HG03097 (cell line): ENCODE results near the gene USP12.
"Not testable (repeated sequence)": the region's sequence is repeated elsewhere in the genome, so short reads cannot be mapped to it uniquely, and the experiment has no call there.

ENCODE experiments used
- ATAC-seq: cut with Tn5 transposase; IDR thresholded peaks from one replicate; pipeline ENCODE4 v1.9.1; 2021; ENCODE audit not compliant: unreplicated experiment, low FRiP score

Gene USP12

DNA sequence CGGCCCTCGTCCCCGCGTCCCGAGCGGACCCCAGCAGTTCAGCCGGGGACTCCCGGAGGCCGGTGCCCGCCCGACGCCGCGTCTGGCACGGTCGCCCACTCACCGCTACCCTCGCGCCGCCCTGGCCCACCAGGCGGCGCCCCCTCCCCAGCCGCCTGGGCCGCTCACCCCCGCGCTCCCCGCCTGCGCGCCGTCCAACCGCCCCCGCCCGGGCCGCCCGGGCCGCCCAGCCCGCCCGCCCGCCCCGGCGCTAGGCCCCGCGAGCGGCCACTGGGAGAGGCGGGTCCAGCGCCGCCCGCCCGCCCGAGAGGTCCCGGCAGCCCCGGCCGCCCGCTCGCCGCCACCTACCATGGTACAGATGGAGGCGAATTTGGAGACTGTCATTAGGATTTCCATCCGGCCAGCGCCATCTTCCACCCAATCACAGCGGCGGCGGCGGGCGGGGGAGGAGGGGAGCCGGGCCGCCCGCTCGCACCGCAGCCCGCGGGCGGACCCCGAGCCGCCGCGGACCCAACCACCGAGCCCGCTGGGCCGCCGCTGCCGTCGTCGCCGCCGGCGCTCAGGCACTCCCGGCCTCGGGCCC, at the start of gene USP12:
Gene USP12 (minus strand): TSS at position 568 of the 583 bp plus-strand sequence. CDS start 172 bp downstream, at position 396.
- ATAC-seq, result no peak

DNA sequence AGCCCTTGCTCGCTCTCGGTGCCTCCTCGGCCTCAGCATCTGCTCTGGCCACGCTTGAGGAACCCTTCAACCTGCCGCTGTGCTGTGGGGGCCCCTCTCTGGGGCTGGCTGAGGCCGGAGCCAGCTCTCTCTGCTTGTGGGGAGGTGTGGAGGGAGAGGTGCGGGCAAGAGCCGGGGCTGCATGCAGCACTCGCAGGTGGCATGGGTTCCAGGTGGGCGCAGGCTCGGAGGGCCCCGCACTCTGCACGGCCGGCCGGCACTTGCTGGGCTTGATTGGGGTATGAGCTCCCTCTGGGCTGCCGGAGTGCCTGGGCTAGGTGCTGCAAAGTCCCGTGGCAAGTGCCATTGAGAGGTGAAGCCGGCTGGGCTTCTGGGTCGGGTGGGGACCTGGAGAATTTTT, 48.0 kb upstream of the USP12 start:
- ATAC-seq, result no peak

- not testable (repeated sequence) for ATAC-seq
Observed at GRCh38 chr13:27218861-27219260, 47.2 kb upstream of the USP12 start.

GRCh38 chr13:27217791-27218190, 46.2 kb upstream of the USP12 start:
- ATAC-seq, result not testable (repeated sequence)

GRCh38 chr13:27213386-27213785, 41.8 kb upstream of the USP12 start:
- ATAC-seq, result not testable (repeated sequence)

DNA sequence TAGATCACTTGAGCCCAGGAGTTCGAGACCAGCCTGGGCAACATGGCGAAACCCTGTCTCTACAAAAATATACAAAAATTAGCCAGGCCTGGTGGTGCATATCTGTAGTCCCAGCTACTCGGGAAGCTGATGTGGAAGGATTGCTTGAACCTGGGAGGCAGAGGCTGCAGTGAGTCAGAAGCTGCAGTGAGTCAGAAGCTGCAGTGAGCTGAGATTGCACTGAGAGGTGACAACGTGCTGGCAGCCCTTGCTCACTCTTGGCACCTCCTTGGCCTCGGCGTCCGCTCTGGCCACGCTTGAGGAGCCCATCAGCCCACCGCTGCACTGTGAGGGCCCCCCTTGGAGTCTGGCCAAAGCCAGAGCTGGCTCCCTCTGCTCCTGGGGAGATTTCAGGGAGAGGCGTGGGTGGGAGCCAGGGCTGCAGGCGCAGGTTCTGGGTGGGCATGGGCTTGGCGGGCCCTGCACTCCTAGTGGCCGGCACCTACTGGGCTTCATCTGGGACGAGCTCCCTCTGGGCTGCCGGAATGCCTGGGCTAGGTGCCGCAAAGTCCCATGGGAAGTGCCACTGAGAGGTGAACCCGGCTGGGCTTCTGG, 40.3 kb upstream of the USP12 start:
- ATAC-seq, result no peak

DNA sequence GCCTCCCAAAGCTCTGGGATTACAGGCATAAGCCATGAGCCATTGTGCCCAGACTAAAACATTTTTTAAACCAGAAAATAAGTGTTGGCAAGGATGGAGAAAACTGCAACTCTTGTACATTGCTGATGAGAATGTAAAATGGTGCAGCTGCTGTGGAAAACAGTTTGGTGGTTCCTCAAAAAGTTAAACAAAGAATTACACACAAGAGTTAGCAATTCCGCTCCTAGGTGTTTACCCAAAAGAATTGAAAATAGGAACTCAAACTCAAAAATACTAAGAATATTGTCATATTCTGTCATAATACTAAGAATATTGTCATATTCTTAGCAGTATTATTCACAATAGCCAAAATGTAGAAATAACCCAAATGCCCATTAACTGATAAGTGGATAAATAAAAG, 39.7 kb upstream of the USP12 start:
- ATAC-seq, result no peak

GRCh38 chr13:27208514-27208913, 36.9 kb upstream of the USP12 start:
- no peak for ATAC-seq

DNA sequence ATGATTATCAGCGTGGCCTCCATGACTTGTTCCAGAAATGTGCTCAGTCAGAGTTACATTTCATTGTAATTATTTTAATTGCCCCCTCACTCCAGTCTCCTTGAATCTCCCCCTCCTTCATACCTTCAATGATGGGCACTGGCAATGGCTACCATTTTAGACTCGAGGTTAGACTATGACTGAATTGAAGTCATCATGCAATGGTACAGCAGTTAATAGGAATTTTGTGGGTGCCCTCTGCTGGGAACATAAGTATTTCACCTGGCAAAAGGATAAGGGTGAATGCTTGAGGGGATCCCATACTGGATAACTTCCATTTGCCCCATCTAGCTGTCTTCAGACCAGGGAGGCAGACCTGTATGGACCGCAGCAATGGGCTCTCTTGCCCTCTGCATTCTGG, 32.2 kb upstream of the USP12 start:
- no peak for ATAC-seq

DNA sequence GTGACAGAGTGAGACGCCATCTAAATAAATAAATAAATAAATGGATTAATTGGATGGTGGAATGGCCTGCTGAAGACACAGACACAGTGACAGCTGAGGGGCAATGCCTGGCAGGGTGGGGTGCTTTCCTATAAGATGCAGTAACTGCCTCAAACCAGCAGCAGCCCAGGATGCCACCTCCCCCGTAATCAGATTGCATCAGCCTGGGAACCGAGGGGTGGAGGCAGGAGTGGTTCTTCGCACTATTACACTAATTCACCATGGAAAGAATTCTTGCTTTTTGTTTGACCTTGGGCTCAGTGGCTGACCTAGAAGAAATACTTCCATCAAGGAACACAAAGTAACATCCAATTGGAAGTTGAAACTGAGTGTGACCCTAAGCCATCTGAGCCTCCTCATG, 31.6 kb upstream of the USP12 start:
- no peak for ATAC-seq

DNA sequence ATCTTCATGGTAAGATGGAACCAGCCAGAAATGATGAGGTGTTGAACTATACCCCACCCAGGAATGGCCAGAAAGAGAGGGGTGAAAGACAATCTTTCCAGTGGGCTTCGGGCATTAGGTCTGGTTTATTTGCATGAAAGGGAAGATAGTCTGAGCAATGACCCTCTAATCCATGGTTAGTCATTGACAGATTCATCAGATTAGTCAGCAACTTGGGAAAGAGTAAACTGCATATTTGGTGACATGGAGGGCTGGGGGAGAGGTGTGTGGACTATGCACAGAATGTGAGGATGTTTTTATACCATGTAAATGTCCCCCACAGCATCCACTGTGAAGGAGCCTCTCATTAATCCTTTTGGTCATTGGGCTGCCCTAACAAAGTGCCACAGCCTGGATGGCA, 30.1 kb upstream of the USP12 start:
- ATAC-seq, result no peak

DNA sequence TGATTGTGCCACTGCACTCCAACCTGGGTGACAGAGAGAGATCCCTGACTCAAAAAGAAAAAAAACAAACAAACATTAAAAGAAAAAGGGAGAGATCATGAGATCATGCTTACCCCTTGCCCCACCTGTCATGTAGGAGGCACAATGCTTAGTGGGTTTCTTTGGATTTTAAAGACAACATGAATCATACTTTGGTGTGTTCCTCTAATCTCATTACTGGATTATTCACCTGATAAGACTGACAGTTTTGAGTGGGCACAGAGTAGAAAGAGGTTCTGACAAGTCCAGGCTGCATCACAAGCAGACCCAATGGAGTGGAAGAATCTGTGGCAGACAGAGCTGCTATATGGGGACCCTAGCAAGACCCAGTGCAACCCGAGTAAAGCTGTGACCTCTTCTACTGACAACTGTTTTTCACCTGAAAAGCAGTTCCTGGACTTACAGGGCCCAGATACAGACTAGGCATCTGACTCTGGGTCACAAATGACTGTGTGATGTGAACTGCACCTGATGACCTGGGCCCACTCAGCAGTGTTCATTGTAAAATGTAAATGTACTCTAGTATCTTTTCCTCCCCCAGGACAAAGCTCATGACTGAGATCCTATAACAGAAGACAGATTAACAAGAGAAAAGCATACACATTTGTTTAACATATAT, 28.9 kb upstream of the USP12 start:
- ATAC-seq, result no peak

GRCh38 chr13:27199696-27200095, 28.1 kb upstream of the USP12 start:
- ATAC-seq, result no peak

GRCh38 chr13:27199211-27199610, 27.6 kb upstream of the USP12 start:
- ATAC-seq, result no peak

DNA sequence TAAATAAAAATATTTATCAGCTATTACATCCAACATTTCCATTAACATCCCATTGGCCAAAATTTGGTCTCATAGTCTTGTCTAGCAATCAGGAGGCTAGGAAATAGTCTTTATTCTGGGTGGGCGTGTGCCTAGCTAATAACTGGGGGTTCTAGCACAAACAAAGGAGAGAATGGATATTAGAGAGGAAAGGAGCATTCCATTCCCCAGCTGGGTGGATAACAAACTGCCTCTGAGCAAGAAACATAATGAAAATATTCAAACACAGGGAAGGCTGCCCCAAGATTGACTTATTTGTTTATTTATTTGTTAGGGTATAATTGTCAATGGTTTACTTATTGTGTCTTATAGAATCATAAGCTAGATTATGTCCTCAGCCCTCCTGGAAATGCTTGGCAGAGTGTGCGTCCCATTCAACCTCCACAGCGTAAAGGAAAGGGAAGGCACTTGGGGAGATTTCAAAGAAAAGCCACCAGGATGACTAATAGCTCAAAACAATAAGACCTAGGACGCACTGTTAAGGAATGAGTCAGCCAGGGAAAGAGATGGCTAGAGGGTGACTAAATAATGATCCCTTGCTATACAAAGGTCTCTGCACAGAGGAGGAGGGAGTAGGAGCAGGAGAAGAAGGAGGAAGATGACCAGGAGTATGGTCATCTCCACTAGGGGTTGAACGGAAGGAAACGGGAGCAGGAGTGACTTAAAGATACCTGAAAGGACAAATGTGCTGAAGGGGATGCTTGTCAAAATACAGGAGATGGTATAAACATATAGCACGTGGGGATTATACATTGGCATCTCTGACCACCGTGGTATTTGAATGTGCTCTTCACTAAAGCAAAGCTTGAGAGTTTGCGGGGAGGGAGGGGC, 23.5 kb upstream of the USP12 start:
- ATAC-seq, result no peak

GRCh38 chr13:27194209-27194608, 22.6 kb upstream of the USP12 start:
- no peak for ATAC-seq

- no peak for ATAC-seq
Observed at GRCh38 chr13:27193496-27193895, 21.9 kb upstream of the USP12 start.

DNA sequence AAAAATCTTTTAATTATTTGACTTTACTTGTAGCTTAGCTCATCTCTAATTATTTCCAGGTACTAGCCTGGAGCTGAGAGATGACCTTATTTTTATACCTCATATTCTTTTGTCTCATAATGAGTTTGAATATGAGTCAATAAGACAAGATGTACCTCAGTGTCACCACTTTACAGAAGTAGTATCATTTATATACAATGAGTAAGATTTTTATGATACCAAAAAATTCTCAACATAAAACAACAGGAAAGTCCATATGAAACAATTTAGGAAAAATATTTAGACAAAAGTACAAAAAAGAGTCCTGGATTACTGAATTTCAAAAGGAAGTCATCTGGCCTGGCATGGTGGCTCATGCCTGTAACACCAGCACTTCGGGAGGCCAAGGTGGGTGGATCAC, 21.4 kb upstream of the USP12 start:
- no peak for ATAC-seq

- ATAC-seq, result not testable (repeated sequence)
Observed at GRCh38 chr13:27192367-27192766, 20.8 kb upstream of the USP12 start.

DNA sequence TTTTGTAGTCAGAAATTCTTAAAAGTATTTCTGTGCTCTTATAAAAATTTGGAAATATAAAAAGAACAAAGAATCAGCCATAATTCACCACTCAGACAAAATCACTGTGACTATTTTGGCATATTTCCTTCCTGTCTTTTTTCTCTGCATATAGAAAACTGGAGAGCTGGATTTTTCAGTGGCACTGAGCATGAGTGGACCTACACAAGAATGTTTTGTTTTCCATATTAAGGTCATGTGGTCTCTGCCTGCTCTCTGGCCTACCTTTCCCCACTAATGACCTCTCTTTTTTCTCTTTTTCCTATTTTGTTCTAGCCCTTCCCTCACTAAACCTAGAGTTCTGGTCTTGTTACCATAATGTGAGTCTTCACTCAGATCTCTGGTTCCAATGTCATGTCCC, 17.6 kb upstream of the USP12 start:
- no peak for ATAC-seq

DNA sequence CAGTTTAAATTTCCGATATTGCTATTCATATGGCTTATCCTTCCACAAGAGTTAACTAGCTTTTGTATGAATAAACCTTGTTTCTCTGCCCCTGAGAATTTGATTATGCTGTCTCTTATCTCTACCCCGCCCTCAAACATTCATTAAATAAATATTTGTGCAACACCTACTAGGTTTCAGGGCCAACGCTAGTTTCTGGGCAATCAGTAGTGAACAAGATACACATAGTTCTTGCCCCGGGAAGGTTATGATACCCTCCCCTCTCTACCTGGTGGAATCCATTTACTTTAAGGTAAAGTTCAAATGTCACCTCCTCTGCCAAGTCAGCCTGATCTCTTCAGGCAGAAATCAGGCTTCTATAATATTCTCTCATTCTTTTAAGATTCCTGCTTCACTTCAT, 16.6 kb upstream of the USP12 start:
- no peak for ATAC-seq
